Activated CD4-positive, alpha-beta T cell treated with anti-CD3 and anti-CD28 coated beads, Interleukin-2, amount 50 U/mL, for 1 hour (primary cell): Measurements from ENCODE around the gene RBSN.
"Not testable (repeated sequence)": the region's sequence is repeated elsewhere in the genome, so short reads cannot be mapped to it uniquely, and the experiment has no call there.

Experiments
- DNase-seq: peaks from one replicate; pipeline ENCODE4 v3.0.0-alpha.2; 2020

RBSN gene

DNA sequence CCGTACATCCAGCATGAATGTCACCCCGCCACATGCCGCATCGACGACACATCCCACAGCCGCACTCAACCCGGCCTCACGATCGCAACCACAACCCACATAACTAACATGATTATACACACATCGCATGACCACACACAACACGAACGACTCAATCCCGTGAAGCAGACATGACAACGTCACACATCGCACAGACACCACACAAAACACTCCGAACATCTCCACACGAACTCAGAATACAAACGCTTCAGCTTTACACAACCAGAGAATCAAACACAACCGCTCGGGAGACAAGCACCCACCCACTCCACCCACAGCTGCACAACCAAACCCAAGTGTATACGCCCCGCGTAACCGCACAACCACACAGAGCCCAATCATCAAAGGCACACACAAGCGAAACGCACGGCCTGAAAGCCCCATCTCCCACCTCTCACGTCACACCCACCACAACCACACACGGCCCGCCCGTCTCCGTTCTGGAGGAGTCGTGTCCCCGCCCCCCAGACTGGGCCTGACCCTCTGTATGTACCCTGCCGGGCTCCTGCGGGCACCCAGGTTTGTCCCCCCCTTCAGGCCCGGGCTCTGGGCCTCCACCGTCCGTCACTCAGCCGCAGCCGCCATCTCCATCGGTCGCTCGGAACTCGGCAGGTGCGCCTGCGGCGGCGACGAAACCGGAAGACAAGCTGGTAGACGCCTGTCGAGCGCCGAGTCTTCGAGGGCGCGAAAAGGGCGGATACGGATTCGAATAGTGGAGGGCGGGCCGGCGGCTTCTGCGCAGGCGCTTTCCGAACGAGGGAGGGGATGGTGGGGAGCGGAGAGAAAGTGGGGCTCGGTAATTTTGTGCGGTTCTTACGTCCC, at the start of gene RBSN:
Gene RBSN, minus strand, starts transcription at position 646 of the 861 bp plus-strand sequence. CDS start 3,028 bp downstream, outside the sequence.
- peak; percentile 93 for DNase-seq

DNA sequence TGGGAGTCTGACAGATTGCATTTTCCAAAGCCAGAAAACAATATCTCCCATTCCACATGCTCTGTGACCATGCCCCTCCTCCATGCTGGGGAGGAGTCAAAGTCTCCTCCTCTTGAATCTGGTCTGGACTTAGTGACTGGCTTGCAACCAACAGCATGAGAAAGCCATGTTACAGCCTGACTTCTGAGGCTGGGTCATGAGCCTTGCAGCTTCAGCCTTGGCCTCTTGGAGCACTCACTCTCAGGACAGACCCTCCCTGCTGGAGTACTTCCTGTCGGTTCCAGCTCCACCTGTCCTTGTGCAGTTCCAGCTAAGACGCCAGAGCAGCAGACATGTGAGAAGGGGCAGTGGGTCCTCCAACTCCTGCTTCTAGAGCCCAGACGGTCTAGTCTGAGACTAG, 49.7 kb upstream of the RBSN start:
- no peak for DNase-seq

GRCh38 chr3:15136885-15137284, 37.9 kb upstream of the RBSN start:
- not testable (repeated sequence) for DNase-seq

- not testable (repeated sequence) for DNase-seq
Observed at GRCh38 chr3:15134968-15135367, 36.0 kb upstream of the RBSN start.

DNA sequence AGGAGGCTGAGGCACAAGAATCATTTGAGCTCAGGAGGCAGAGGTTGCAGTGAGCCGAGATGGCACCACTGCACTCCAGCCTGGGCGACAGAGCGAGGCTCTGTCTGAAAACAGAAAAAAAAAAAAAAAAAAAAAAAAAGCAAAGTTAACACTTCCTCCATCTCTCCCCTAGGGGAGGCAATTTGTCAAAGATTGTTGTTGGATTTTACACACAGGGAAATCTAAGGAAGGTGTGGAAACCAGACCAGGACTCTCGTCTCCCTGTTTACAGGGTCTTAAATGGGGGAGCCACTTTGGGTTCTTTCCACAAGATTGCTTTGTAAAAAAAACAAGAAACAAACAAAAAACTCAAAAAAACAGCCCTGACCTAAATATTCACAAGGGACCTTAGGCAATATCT, 29.5 kb upstream of the RBSN start:
- not testable (repeated sequence) for DNase-seq

DNA sequence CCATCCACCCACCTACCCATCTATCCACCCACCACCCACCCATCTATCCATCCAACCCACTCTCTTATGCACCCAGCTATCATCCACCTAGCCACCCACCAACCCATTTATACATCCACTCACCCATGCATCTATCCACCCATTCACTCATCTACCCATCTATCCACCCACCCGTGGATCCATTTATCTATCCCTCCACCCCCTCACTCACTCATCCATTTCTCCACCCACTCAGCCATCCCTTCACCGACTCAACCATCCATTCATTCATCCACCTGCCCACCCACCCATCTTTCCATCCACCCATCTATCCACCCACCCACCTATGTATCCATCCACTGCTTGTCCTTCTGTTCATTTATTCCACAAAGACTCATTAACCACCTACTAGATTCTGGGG, 28.0 kb upstream of the RBSN start:
- DNase-seq: not testable (repeated sequence)

DNA sequence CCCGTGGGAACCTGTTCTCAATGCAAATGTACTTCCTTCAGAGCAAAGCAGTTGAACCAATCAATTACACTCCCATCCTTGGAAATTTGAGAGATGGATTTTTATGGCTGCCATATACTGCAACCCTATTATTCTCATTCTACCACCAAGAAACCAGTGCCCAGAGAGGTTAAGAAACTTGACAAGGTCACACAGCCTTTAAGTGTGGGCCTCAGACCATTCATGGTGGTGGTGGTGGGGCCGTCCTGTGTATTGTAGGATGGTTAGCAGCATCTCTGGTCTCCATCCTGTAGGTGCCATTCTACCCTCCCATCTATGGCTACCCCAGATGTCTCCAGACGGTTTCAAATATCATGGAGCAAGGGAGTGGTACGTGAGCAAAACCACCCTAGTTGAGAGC, 23.4 kb upstream of the RBSN start:
- DNase-seq: no peak

DNA sequence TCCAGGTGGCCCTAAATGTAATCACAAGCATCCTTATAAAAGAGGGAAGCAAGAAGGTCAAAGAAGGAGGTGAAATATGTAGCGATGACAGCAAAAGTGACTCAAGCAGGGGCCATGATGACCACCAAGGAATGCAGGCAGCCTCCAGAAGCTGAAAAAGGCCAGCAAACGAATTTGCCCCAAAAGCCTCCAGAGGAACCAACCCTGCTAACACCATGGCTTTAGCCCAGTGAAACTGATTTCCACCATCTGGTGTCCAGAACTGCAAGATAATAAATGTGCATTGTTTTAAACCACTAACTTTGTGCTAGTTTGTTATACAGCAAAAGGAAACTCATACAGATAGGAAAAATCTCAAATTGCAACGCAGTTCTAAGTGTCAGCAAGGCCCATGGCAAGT, 23.0 kb upstream of the RBSN start:
- DNase-seq: no peak

- no peak for DNase-seq
Observed at GRCh38 chr3:15120986-15121385, 22.0 kb upstream of the RBSN start.

DNA sequence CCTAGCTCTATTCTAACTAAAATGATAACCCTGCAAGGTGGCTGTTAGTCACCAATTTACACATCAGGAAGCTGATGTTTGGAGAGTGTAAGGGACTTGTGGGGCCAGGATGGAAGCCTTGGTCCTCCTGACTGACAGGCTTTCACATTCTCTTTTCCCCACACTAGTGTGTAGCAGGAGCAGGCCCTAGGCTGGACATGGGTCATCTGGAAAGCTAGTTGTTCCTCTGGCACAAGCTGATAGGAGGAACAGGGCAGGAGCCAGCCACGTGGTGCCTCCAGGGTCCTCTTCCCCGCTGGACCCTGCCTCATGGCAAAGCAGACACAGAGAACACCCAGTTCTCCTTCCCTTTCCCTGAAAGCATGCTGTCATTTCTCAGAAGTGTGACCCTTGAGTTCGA, 18.1 kb upstream of the RBSN start:
- no peak for DNase-seq

DNA sequence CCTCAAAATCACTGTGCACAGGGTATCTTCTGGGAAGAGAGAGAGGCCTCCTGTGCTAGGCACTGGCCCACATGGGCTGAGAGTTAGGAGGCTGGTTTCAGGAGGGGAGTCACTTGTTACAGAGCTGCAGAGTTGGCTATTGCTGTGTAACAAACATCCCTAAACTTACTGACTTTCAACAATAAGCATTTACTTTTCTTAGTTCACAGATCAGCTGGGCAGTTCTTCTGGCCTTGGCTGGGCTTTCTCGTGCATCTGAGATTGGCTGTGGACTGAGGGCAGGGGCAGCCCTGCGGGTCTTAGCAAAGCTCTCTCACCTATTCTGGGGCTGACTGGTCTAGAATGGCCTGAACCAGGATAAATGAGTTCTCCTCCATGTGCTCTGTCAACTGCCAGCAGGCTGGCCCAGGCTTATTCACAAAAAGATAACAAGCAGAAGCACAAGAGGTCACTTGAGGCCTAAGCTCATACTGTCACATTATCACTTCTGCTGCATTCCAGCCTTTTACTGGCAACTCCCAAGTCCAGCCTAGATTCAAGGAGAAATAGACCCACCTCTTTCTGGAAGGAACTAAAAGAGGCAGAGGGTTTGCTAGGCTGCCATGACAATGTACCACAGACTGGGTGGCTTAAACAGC, 17.2 kb upstream of the RBSN start:
- no peak for DNase-seq

DNA sequence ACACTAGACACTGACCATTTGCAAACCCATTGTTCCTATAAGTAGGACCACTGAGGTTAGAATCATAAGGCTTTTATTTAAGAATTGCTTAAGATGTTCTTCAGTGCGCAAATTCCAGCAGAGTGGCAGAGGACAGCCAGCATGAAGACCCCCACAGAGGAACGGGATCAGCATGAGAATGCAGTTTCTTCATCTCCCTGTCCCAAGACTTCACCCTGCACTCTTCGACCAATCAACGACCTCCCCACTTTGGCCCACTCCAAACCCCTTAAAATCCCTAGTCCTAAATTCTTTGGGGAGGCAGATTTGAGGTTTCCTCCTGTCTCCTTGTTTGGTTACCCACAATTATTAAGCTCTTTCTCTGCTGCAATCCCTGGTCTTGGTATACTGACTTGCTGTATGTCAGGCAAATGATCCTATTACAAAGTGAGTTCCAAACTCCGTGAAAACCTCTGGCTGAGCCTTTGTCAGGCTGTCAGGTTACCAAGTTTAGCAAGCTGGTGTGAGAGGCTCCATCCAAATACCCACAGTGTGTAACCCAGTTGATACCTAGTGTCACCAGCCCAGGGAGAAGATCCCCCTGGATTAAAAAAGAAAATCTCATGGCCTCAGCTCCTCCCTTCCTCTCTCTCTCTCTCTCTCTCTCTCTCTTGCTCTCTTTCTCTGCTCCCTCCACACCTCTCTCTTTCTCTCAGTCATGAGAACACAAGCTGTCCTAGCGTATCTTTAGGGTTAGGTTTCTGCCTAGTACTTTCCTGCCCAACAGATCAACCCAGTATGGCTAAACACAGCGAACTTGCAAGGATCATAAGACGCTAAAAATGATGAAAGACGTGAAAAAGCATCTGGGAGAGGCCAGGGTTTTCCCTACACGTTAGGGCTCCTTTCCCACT, 15.8 kb upstream of the RBSN start:
- no peak for DNase-seq

- no peak for DNase-seq
Observed at GRCh38 chr3:15113884-15114283, 14.9 kb upstream of the RBSN start.

DNA sequence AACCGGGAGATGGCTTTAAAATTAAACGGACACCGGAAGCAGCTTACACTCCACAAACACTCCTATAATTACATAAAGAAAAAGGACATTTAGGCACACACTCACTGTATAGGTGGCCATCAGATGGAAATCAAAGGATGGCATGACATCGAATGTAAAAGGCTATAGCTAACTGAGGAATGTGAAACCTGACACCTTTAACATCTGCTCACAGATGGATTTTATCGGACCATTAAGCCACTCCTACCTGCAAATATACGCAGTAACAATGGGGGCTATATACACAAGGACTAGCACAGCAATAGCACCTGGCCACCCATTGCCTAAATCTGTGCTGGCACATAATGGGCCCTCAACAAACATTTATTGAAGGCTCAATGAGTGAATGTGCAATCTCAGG, 14.5 kb upstream of the RBSN start:
- no peak for DNase-seq

DNA sequence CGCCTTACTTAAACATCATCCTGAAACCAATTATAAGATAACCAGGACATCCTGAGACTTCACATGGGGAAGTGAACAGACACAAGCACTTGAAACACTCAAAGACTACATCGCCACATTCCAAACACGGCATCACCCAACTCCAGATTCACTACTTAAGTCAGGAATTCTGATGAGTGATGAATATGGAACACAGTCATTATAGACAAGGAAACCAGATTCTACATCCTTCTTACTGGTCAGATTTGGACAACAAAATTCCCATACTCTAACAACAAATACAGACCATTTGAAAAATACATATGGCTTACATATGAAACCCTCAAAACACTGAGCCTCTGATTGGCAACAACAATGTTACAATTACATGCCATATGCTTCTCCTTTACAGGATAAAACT, 13.1 kb upstream of the RBSN start:
- DNase-seq: no peak

GRCh38 chr3:15110206-15110605, 11.3 kb upstream of the RBSN start:
- DNase-seq: no peak

GRCh38 chr3:15108869-15109268, 9.9 kb upstream of the RBSN start:
- no peak for DNase-seq

DNA sequence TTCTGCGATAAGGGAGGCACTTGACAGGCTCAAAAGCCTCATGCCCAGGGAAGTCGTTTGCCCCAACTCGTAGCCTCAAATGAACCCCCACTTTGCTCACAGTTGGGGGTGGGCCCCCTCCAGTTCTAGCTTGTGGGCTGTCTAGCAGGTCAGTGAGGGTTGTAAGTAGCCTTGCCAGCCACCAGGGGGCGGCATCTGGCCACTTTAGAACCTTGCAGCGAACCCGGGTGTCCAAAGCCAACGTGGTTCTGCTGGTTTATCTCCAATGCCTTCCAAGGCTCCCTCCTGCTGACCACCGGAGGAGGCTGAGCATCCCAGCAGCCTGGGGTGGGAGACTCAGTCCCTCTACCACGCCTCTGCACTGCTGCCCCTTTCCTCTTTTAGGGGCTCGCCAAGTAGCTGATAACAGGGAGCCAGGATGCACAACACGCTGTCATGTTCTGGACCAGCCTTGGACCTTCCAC, 9.2 kb upstream of the RBSN start:
- peak; percentile 73 for DNase-seq

DNA sequence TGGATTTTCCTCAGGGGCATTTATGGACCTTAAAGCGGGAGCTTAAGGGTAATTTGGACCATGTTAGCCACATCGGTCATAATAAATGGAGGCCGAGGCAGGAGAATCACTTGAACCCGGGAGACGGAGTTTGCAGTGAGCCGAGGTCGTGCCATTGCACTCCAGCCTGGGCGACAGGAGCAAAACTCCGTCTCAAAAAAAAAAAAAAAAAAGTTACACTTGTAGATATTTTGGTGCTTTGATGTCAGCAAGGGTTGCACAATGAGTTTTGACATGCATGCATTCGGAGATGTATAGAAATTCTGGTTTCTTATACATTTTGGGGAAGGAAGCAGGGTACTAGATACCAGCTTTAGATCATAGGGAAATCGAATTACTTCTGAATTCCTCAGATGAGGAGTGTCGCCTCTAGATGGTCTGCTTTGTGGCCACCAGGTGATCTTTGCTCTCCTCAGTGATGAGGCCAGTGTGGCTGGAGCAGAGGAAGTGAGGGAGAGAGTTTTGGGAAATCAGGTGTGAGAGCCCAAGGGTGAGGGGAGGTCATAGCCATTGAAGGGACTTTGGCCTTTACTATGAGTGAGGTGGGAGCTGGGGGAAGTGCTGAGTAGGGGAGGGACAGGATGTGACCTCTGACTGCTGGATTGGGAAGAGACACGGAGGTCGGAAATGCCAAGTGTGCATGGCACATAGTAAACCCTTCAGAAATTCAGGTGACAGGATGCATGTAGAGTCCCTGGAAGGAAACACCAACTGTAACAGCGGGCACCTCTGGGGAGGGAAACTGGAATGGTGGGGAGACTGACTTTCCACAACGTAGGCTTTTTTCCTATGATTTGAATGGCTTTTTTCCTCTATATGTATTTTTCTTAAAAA, 8.4 kb upstream of the RBSN start:
- DNase-seq: no peak

- DNase-seq: no peak
Observed at GRCh38 chr3:15102836-15103235, 3.9 kb upstream of the RBSN start.

DNA sequence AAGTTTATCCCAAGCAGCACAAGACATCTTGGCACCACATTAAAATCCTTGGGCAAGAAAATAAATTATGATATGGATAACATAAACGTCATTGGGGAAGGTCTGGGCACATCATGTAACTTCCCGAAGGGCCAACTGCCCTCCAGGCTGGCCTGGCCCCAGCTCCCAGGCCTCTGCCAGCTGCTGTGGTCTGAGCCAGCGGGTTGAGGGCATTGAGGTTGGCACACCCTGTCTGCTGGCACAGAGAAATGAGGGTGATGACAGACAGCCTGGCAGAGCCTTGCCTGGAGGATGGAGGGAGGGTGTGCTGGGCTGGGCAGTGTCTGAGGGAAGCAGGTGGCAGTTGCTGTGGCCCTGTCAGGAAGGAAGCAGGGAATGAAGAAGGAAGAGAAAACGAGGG, 3.3 kb upstream of the RBSN start:
- no peak for DNase-seq

DNA sequence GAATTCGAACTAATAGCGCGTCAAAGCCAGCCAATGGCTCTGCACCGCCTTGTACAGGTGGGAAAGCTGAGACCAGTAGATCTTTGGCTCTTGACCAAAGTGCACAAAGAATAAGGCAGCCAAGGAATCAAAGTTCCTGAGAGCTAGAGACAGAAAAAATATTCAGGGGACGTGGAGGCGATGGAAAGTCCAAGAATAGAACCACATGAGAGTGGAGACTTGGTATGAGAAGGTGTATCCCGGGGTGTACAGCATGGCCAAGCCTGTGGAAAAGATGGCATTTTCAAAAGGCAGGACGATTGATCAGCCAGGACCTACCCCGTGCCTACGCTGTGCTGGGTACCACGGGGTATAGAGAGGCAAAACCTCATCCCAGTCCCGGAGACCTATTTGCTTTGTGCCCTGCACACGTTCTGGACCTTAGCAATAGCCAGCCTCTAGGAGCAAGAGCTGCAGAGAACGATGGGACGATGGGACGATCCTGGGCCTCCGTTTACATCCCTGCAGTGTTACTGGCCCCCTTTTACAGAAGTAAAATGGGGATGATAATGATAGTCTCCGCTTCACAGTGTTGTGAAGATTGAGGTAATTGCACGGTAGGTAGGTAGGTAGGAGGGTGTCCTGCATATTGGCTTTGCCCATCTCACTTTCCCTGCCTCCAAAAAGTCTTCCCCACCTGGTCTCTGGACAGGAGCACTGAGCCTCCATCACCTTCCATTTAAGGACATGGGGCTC, 583 bp upstream of the RBSN start:
- DNase-seq: peak; percentile 12
